GM18870 (cell line): ENCODE measurements around the gene SLC35F1.
"Not testable (repeated sequence)": the region's sequence is repeated elsewhere in the genome, so short reads cannot be mapped to it uniquely, and the experiment has no call there.

Experiments
- ATAC-seq: cut with Tn5 transposase; IDR thresholded peaks from one replicate; pipeline ENCODE4 v1.9.1; 2021; ENCODE audit warnings: moderate library complexity; ENCODE audit not compliant: unreplicated experiment

SLC35F1 gene

DNA sequence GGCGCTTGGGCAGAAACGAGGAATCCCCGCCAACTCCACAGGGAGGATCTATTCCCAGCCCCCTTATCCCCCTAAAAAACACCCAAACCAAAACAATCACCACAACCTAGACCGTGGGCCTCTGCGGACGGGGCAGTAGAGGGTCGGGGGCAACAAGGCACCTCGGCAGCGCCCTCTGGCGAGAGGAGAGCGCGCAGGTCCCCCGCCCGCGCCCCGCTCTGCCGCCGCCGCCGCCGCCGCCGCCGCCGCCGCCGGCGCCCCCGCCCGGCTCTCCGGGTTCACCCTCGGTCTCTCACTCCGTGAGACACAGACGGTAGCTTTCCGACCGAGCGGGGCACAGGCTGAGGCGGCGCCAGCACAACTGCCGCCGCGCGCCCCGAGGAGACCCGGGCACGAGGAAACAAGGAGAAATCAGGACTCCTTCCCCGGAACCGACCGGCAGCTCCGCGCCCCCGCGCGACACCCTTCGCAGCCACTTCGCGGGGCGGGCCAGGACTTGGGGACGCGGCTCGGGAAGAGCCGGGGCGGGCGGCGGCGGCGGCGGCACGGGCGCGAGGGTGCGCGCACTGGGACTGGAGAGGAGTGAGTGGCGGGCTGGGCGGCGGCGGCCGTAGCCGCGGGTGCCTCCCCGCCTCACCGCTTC, at the start of gene SLC35F1:
TSS of gene SLC35F1 (plus strand) at position 307 of the 643 bp plus-strand sequence.
- peak; percentile 44 for ATAC-seq

DNA sequence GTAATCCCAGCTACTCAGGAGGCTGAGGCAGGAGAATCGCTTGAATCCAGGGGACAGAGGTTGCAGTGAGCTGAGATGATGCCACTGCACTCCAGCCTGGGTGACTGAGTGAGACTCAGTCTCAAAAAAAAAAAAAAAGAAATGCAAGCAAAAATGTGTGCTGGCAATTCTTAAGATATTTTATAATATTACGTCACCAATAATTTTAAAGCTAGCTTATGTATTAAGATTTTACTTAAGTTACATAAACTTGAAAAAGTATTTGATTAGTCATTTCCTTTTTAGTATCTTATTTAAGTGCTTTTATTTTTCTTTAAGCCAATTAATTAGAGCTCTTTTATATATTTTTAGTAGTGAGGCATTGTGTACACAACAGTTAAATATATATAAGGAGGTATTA, 48.5 kb upstream of the SLC35F1 start:
- ATAC-seq: not testable (repeated sequence)

DNA sequence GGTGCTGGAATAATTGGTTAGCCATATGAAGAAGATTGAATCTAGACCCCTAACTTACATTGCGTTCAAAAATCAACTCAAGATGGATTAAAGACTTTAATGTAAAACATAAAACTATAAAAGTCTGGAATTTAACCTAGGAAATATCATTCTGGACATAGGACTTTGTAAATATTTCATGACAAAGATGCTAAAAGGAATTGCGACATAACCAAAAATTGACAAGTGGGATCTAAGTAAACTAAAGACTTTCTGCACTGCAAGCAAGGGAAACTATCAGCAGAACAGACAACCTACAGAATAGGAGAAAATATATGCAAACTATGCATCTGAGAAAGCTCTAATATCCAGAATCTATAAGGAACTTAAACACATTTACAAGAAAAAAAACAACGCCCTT, 45.5 kb upstream of the SLC35F1 start:
- ATAC-seq: no peak

DNA sequence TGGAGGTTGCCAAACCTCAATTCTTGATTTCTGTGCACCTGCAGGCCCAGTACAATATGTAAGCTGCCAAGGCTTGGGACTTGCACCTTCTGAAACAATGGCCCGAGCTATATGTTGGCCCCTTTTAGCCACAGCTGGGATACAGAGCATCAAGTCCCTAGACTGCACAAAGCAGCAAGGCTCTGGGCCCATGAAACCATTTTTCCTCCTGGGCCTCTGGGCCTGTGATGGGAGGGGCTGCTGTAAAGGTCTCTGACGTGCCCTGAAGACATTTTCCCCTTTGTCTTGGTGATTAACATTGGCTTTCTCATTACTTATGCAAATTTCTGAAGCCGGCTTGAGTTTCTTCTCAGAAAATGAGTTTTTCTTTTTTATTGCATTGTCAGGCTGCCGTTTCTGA, 40.5 kb upstream of the SLC35F1 start:
- no peak for ATAC-seq

DNA sequence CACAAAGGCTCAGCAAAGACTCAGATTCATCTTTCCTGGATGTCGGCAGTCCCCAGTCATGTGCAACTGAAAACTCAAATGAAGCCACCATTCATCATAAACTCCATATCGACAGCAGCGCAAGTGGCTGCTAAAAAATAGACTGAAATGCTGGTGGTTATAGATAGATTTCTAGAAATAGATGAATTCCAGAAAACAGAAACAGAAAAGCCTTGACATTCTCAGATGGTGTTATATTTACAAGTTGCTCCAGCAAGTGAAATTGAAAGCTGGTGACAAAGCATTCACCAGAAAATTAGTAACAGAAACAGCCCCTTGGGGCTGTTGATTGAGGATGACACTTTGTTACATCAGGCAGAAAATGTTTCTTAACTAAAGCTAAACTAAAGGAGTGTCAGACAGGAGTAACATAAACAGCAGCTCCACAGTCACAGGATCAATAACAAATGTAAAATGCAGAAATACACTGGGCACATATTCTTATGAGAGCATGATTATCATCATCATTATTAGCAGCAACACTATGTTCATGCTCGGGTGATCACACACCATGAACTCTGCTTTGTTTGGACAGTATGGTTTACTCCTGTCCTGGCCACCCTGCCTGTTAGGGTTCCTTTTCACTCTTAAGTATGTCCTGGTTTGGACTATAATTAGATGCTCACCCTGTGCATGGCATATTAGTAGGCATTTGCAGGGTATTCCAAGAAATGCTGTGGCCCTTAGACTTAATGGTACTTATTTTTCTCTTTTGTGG, 36.4 kb upstream of the SLC35F1 start:
- peak; percentile 97 for ATAC-seq

DNA sequence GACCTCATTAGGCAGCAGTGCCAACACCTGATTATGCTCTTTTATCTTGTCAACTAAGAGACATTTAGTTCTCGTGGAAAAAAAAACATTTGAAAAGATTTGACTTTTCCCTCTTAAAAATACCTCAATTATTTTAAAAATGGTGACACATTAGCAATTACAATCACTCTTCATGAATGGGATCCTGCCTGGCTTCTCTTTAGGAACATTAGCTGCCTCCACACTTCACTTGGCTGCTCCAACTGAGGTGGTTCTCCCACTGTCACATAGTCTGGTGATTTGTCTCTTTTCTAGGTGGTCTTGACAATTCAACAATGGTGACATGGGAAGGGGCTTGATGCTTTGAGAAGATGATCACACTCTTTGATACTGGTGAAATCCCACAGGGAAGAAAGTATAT, 26.2 kb upstream of the SLC35F1 start:
- ATAC-seq: no peak

DNA sequence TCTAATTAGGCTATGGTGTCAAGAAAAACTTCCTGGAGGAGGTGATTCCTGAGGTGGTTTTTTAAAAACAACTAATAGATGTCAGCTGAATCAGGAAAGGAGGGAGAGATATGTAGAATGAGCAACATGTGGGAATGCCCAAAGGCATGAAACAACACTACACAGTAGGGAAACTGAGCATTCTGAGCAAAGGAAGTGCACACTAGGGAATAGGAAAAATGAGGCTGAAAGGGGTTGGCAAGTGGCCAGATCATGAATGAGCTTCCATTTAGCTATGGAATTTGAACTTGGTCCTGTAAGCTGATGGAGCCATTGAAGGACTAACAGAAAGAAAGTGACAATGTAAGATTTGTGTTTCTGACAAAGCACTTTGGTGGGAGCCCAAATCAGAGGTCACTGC, 16.9 kb upstream of the SLC35F1 start:
- ATAC-seq: no peak

DNA sequence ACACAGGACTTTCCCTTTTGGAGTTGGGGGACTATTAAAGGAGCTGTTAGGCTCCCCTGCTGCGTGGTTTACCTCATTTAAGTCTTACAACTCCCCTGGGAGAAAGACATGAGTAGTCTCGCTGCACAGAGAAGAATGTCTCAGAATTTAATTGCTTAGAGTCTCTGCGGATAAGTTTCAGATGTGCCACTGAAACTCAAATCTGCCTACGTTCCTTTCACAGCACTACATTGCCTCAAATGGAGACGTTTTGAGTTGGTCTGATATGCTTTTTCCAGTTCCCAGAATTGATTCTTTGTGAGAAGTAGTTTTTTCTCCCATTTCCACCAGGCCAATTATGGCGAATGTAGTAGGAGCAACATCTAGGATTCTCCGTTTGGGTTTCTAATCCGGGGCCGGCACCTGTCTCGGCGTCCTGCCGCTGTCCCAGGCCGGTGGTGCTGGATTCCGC, 532 bp upstream of the SLC35F1 start:
- peak; percentile 65 for ATAC-seq

DNA sequence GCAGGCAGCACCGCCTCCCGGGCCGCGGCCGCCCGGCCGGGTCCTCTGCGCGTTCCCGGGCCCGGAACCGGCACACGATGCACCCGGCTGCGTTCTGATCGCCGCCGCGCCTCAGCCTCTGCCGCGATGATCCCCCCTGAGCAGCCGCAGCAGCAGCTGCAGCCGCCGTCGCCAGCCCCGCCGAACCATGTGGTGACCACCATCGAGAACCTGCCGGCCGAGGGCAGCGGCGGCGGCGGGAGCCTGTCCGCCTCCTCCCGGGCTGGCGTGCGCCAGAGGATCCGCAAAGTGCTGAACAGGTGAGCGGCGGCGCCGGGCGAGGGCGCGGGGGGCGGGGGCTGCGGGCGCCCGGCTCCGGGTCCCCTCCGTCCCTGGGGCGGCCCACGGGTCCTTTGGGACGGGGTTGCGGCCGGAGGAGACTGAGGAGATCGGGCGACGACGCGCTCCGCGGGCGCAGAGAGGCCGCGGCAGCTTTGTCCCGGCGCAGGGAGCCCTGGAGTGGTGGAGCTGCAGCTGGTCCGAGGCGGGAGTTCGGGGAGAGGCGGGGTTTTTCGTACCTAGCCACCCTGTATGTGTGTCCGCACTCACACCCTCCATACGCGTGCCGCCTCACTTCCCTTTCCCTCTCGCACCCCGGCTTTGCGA, 659 bp downstream of the SLC35F1 start:
- no peak for ATAC-seq

DNA sequence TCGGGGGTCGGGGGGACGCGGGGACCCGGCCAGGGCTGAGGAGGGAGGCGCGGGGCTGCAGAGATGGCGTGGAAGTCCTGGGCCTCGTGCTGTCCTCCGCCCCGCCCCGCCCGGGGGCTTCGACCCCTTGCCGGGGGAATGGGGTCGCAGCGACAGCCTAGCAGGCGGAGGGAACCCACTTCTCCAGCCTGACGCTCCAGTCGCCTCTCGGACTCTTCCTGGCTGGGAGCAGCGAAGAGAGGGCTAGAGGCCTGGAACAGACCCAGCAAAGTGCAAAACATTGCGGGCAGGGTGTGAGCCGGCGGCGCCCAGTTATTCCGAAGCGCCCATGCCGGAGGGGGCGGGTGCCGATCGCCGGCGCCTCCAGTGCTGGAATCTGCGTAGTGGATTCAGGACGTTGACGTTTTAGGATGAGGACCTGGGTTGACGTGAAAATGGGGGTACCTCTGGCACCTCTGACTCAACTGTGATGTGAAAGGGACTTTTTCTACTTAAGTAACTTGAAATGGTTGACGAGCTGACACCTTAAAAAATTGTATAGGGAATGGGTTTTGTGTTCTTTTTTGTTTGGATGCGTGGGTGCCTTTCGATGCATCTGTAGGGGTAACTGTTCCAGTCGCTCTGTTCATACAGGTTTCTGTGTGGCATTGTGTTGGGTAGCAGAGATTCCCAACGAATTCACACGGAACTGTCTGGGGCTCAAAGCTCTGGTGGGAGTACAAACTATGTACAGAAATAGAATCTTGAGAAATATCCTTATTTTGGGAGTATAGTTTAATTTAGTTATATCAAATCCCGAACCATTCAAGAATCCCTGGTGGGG, 1.4 kb downstream of the SLC35F1 start:
- ATAC-seq: no peak

DNA sequence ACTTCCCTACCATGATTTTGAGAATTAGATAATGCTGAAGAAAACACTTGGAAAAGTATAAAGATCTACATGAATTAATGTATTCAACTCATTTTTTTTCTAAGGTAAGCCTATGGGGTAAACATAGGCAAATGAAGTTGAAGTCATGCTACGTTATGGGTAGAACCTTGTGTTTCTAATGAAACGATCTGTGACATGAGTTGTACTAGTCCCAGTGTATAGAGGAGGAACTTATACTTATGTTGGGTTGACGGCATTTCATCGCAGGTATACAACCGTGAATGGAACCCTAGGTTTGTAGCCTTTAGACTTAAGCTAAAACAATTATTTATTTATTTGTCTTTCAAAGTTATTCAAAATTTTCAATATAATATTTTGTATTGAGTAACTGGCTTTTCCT, 2.6 kb downstream of the SLC35F1 start:
- no peak for ATAC-seq

DNA sequence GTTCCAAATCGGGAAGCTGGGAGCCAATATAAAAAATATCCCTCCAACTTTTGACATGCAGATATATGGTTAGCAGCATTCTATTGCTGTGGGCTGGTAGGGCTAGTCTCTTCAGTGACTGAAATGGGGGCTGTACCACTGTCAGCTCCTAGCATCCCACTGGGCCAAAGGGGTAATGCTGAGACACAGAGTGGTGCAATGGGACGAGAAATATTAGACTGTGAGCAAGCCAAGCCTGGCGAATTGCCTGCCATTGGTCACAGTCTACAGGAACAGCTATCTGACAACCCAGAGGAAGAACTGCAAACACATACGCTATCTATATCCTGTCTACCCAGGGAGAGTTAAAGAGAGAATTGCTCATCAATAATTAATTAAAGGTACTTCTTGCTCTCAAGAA, 3.5 kb downstream of the SLC35F1 start:
- no peak for ATAC-seq

DNA sequence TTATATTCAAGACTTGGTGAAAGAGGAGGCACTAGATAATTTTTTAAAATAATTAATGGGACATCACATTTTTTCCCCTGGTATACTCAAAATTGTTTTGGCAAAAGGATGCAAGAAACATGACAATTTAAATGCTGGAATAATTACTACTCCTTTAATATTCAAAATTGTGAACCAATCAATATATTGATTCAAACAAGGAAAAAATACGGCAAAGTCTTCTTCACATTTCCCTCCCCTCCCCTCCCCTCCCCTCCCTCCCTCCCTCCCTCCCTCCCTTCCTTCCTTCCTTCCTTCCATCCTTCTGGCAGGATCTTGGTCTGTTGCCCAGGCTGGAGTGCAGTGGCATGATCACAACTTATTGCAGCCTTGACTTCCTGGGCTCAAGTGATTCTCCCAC, 4.1 kb downstream of the SLC35F1 start:
- ATAC-seq: no peak

DNA sequence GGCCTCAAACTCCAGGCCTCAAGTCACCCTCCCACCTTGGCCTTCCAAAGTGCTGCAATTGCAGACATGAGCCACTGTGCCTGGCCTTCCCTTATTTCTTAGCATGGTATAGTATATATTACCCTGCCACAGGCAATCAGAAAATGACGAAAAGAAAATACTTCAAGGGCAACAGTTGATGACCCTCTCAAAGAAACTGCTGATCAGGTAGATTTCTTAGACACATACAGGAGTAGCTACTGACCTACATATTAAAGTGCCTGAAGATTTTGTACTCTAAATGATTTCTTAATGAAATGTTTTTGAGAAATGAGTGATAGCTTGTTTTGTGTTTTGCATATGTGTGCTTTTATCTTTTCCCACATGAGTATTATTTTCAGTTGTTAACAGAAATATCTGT, 4.6 kb downstream of the SLC35F1 start:
- no peak for ATAC-seq

DNA sequence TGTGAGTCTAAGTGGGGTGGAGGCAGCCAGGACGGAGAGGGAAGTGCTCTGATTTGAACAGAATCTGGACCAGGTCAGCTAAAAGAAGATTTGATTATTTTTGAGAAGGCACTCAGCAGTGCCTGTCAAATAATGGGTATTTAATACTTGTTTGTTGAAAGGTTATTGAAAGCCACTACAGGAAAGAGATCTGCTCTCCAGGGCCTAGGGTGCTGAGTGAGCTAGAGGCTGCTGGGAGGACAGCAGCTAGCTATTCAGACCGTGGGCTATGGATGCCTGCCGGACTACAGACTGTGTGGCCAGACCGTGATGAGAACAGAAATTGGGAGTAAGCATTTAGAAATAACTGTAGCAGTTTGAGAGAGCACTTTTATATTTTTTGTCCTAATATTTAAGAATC, 8.8 kb downstream of the SLC35F1 start:
- no peak for ATAC-seq

DNA sequence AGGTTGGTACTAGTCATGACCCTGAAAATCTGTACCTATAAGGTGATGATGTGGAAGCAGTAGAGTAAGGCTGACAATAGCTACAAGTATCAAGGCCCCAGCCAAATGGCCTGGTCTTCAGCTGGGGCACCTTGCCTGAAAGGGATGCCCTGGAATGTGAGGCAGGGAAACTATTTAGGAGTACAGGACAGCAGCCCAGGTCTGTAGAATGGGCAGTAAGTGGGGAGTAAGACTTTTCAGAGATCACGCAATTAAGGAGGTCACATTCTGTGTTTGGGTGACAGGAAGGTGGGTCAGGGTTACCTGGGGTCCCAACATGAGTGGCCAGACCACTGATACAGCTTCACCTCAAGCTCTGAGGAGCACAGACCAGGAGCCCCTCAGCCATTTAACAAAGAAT, 9.4 kb downstream of the SLC35F1 start:
- ATAC-seq: no peak

DNA sequence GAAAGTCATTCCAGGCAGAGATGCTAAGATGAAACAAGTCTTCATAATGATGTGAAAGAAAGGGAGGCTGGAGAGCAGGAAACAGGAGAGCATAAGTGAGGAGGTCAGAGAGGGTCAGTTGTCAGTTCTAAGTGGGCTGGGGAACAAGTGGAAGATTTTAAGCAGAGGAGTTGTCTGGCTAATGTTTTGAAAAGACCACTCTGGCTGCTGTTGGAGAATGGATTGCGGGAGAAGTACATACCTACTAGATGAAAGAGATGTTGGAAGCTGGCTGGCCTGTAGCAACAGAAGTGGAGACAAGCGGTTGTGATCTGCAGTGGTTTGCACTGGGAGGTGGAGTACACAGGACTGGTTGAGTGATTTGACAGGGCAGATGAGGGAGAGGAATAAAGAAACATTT, 10.1 kb downstream of the SLC35F1 start:
- no peak for ATAC-seq

DNA sequence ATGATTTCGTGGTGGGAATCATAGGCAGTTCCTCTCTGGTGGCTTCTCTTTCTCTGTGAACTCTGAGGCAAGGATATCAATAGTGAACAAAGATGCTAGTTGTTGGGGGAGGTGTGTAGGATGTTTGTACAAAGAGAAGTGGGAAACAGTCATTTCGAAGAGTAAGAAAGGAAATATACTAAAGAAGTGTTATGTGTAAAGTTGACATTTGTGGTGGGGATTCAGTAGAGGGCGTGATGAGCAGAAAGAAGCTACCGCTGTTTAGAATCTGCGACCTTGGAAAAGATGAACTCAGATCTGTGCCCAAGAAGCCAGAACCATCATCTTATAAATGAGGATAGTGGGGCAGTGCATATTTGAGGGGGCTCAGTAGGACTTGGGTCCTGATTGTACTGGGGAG, 11.4 kb downstream of the SLC35F1 start:
- ATAC-seq: no peak

DNA sequence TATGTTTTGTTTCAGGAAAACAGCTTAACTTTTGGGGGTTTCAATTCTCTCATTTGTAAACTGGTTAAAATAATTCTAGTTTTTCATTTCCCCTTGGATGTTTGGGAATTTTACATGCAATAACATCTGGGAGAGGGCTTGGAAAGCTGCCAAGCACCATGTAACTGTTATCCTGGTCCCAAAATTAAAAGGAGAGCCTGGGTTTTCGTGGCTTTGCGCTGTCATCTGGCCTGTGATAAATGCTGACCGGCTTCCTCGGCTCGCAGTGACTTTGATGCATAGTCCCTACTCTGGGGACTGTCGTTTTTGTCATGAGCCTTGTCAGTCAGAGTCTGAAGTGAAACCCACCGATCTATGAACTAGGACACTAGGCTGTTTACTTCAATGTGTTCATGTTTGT, 12.2 kb downstream of the SLC35F1 start:
- ATAC-seq: no peak

DNA sequence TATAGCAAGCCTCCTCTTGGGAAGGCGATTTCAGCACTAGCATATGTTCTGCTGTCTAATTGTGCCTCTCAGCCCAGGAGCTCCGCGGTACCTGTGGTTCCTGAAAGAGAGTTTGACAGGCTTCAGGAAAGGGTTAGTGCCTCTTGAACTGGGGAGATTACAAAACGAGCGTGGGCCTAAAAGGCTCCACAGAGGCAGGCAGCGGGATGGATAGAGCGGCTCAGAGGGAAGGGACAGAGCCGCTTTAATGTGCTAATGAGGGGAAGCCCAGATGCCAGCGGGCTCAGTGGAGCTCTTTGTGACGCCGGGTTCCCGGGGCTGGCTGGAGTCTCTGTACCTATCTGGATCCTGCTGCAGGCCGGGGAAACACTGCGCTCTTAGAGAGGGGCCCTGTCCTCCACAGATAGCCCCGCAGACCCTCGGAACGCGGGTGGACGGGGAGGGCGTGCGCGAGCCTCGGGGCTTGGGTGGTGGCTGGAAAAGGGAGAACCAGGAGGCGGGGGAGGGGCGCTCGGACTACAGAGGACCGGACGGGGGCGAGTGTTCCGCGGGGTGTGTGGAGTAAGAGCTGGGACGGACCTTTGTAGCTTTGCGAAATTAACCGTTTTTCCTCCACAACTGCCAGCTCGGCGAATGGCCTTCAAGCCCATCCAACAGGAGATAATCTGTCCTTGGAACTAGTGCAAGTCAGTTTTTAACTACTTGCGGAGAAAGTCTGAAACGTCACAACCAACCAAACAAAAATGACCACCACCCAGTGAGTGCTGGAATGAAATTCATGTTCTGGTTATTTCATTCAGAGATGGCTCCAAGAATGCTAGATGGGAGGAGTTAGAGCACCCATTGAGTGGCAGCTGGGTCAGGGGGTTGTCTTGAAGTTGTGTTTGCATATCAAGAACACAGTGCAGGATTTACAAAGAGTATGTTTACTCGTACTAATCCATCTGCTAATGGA, 13.0 kb downstream of the SLC35F1 start:
- ATAC-seq: no peak
